NCI-H2227 (cell line): ENCODE data around the gene SCFD2.

Experiments
- DNase-seq: peaks from one replicate; lab custom pipeline; 2025; ENCODE audit not compliant: unreplicated experiment; lab: John Stamatoyannopoulos, UW

Gene SCFD2

DNA sequence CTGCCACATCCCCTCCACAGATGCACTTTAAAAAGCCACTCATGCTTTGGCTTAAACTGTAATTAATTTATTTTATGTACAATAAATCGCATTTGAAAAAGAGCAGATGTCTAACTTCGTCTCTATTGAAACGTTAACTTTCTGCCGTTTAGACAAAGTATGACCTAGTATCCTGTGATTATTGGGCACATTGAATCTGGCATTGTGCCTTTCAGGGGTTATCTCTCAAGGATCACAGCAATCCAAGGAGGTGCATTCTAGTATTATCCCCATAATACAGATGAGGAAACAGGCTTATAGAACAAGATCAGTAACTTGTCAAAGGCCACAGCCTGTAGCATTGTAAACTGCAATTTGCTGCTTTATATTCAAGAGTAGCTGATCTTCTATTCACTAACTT, 499.1 kb downstream of the SCFD2 start:
- DNase-seq = no peak

GRCh38 chr4:52865300-52865699, 500.6 kb downstream of the SCFD2 start:
- no peak for DNase-seq

DNA sequence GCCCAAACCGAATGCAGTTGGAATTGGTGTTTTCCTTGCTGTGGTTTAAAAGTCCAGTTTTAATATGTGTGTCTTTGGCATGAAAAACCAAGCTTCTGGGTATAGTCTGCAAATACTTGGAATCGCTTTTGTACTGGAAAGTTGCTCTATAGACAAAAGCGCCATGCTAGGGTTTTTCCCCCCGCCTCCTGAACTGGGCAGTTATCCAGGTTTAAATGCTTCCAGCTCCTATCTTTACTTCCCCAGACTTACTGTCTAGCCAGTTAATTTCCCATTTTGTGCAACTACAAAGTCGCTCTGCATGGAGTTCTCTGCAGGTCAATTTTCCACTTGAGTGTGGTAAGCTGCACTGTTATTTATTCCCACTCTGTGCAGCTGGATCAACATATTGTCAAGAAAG, 501.1 kb downstream of the SCFD2 start:
- peak; percentile 74 for DNase-seq

GRCh38 chr4:52863324-52863723, 502.5 kb downstream of the SCFD2 start:
- no peak for DNase-seq

DNA sequence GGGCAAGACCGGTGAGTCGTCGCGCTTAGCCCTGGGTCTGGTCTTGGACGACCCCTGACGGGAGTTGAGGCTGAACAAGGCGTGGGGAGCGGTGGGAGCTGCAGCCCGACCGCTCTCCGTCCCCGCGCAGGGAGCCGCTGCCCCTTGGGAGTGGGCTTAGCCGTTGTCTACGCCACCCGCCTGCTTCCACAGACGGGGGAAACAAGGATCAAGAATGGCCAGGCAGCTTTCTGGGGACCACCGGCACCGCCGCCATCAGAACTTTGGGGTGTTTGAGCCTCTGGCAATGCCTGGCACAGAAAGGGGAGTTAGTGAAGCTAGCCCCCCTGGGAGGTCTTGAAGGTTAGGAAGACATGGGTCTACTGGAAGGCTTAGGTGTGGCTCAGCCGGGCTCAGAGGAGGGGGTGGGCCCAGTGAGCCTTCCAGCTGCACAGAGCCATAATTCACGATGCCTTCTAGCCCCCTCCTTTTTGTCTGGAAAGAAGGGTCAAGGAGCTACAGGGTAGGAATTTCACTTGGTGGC, 503.2 kb downstream of the SCFD2 start:
- DNase-seq = peak; percentile 16

DNA sequence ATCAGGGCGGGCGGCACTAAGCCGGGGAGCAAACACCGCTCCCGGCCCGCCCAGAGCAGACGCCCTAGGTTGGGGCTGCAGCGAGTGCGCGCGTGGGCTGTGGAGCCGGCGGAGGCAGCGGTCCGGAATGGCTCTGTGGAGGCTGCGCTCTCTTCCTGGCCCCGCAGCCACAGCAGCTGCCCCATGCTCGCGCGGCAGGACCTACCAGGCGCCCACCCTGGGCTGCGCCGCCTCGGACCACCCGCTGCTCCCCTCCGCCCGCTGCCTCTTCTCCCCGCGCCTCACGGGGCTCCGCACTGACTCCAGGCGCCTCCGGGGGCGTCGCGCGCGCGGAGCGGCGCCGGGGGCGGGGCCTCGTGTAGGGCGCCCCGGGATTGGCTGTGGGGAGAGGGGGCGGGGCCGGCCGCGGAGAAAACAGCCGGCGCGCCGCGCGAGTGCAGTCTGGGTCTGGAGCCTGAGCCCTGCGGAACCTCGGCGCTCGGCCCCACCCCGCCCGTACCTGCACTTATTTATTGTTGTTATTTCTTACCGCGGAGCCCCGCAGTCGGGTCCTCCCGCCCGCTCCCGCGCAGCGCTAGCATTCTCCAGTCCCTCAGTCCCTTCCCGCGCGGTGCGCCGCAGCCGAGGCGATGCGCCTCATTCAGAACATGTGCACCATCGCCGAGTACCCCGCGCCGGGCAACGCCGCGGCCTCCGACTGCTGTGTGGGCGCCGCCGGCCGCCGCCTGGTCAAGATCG, 503.8 kb downstream of the SCFD2 start, which contains the start of gene RASL11B:
Gene RASL11B (plus strand): TSS at position 439 of the 738 bp plus-strand sequence. CDS start 191 bp downstream, at position 630.
- DNase-seq = peak; percentile 86

DNA sequence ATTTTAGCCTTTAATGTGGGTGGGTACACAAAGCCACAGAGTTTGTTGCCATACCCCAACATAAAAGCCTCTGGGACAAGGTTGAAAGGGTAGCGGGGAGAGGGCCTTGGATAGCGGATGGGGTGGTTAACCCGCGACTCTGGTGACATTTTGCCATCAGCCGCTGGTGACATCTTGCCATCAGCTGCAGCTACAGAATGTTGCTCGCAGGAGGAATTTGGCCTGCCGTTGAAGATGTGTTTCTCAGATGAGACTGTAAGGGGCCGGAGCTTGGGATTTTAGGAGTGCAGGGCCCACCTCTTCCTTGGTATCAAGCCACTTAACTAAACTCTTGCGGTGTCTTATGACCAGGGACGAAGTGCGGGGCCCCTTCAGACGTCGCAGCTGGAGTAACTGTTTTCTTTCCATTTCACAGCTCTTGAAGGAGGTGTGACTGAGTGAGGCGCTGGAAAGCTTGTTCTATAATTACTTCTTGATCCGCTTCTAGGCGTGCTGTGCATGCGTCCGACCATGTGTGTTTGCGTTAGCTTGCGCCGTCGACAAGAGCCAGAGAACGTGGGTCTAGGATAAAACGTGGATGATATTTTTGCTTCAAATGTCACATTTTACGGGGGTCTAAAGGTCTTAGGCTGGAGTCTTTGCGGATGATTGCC, 504.6 kb downstream of the SCFD2 start:
- peak; percentile 47 for DNase-seq

- DNase-seq = no peak
Measured at GRCh38 chr4:52860361-52860760, 505.5 kb downstream of the SCFD2 start.

DNA sequence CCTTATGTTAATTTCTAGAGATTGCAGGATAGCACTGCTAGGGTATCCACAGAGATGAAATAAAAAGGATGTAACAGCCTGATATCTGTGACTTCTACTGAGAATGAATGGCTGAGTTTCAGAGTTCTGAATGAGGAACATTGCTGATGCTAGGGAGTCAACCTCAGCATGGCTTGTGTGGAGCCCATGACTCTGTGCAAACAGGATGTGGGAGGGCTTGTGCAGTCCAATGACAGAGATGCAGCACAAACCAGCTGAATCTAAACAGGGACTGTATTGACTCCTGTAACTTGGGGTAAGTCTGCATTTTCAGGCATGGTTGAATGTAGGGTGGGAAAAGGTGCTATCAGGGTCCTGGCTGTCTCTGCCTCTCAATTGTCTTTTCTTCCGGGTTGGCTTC, 509.1 kb downstream of the SCFD2 start:
- DNase-seq = no peak

DNA sequence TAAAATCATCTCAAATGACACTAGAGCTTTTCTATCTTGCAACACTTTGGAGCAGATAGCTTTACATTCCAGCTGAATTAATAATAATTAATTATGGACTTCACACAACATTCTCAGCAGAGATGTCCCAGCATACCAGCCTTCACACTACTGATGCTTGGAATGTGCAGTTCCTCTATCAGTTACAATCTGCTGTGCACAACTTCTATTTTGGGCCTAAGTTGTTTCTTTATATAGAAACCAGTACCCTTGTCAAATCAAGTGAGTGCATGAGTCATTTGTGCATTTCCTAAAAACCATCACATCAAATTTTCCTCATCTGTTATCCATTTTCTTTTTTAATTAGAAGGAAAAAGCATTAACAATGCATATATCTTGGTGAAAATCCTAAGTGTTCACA, 512.5 kb downstream of the SCFD2 start:
- DNase-seq = no peak

DNA sequence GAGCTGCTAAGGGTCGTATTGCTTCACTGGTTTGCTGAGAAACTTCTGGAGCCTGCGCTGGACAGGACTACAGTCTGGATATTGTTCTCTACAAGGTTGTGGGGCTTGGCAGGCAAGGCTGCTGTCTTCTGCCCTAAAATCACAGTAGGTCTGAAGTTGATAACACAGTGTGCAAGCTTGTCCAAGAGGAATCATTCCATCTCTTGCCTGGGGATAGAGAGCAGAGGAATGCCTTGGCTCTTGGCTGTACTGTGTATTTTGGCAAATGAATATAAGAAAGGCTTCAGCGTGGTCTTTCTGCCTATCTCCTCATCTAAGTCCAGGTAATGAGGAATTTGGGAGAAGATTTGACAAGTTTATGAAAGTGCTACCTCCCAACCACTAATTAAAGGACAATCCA, 513.1 kb downstream of the SCFD2 start:
- DNase-seq = no peak

GRCh38 chr4:52852041-52852440, 513.8 kb downstream of the SCFD2 start:
- DNase-seq = no peak

GRCh38 chr4:52850406-52851124, 515.3 kb downstream of the SCFD2 start:
- DNase-seq = no peak

GRCh38 chr4:52848254-52848653, 517.6 kb downstream of the SCFD2 start:
- no peak for DNase-seq

GRCh38 chr4:52846502-52846901, 519.4 kb downstream of the SCFD2 start:
- DNase-seq = no peak

DNA sequence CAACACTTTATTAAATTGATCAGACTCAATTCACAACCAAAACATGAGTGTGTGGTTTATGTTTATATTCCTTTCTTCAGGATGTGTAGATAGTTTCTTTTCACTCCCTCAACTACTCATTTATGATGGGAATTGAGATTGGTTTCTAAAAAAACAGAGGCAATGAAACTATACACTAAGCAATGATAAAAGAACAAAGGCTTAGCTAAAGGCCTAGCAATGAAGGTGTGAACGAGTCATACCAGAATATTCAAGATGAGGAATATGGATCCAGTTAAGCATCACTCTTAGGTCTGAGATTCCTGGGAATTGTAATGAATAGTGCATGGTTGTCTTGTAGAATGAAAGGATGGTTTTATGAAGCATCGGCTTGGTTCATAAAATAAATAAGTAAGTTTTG, 521.3 kb downstream of the SCFD2 start:
- no peak for DNase-seq

- no peak for DNase-seq
Measured at GRCh38 chr4:52843958-52844357, 521.9 kb downstream of the SCFD2 start.

DNA sequence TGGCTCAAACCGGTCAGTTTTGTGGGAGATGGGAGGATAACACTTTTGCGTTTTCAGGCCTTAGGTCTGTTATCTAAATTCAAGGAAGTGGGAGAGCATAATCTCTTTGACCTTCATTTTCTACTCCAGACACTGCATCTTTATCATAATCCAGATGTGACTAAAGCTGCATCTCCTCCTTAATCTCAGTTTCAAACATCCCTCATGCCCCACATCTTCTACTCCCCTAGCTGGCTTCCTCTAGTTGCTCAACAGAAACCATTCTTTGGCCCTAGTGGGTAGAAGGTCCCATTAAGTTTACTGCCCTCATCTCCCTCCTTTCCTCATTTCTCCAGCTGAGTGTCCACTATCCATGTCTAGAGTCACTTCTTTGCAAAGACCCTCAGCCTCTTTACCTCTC, 522.5 kb downstream of the SCFD2 start:
- DNase-seq = no peak

DNA sequence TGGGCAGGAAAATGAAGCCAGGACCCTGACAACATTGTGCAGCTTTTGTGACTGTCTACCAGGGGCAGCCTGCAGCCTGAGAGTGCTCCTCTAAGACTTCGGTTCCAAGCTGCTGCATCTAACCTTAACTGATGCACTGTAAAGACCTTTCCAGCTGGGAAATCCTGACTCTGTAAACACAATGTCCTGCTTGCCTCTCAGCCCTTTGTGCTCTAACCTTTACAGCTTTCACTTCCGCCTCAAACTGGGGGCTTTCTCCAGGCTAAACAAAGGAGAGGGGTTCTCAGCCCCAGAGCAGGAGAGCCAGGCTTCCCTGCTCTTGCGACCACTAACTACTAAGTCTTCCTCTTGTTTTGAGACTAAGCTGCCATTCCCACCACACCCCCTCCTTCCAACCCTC, 523.1 kb downstream of the SCFD2 start:
- no peak for DNase-seq

GRCh38 chr4:52841682-52842456, 524.0 kb downstream of the SCFD2 start:
- no peak for DNase-seq
